GM18868 (cell line): ENCODE results near the gene LCT.
"Not testable (repeated sequence)": the region's sequence is repeated elsewhere in the genome, so short reads cannot be mapped to it uniquely, and the experiment has no call there.

Experiments used
- ATAC-seq: cut with Tn5 transposase; IDR thresholded peaks from one replicate; pipeline ENCODE4 v1.9.1; 2021; ENCODE audit warnings: mild to moderate bottlenecking, moderate library complexity; ENCODE audit not compliant: unreplicated experiment

The LCT gene

GRCh38 chr2:135836596-135837270 is at the start of gene LCT:
Gene LCT (minus strand): TSS chr2:135837184. CDS start chr2:135837169, 15 bp downstream.
- no peak for ATAC-seq

GRCh38 chr2:135885709-135886108 is 48.7 kb upstream of the LCT start:
- ATAC-seq: no peak

- no peak for ATAC-seq
Observed at GRCh38 chr2:135882415-135882814, 45.4 kb upstream of the LCT start.

- ATAC-seq: not testable (repeated sequence)
Observed at GRCh38 chr2:135876770-135877169, 39.8 kb upstream of the LCT start.

GRCh38 chr2:135876066-135876711 is 39.2 kb upstream of the LCT start, which contains the start of gene MCM6:
Gene MCM6 (minus strand): TSS chr2:135876443. CDS start chr2:135876365, 78 bp downstream.
- ATAC-seq: peak; percentile 92

- peak; percentile 54 for ATAC-seq
Observed at GRCh38 chr2:135875491-135876065, 38.6 kb upstream of the LCT start.

GRCh38 chr2:135874777-135875365 is 37.9 kb upstream of the LCT start:
- ATAC-seq: no peak

GRCh38 chr2:135870571-135870970 is 33.6 kb upstream of the LCT start:
- ATAC-seq: peak; percentile 73

GRCh38 chr2:135863233-135863632 is 26.2 kb upstream of the LCT start:
- ATAC-seq: no peak

- ATAC-seq: no peak
Observed at GRCh38 chr2:135862718-135863117, 25.7 kb upstream of the LCT start.

GRCh38 chr2:135853401-135853800 is 16.4 kb upstream of the LCT start:
- no peak for ATAC-seq

- no peak for ATAC-seq
Observed at GRCh38 chr2:135851858-135852257, 14.9 kb upstream of the LCT start.

GRCh38 chr2:135850892-135851668 is 14.1 kb upstream of the LCT start:
- no peak for ATAC-seq

- no peak for ATAC-seq
Observed at GRCh38 chr2:135849087-135849486, 12.1 kb upstream of the LCT start.

GRCh38 chr2:135845997-135846396 is 9.0 kb upstream of the LCT start:
- no peak for ATAC-seq

- ATAC-seq: no peak
Observed at GRCh38 chr2:135845257-135845656, 8.3 kb upstream of the LCT start.

GRCh38 chr2:135844301-135844895 is 7.4 kb upstream of the LCT start:
- ATAC-seq: no peak

GRCh38 chr2:135843671-135844070 is 6.7 kb upstream of the LCT start:
- ATAC-seq: no peak

GRCh38 chr2:135840601-135841000 is 3.6 kb upstream of the LCT start:
- ATAC-seq: no peak

- ATAC-seq: no peak
Observed at GRCh38 chr2:135839713-135840112, 2.7 kb upstream of the LCT start.

- no peak for ATAC-seq
Observed at GRCh38 chr2:135838502-135838901, 1.5 kb upstream of the LCT start.
